RPMI7951 (cell line): Measurements from ENCODE around the gene MPPED2. TPM values are rescaled to one million over a fixed set of nuclear protein-coding genes. Genes with fewer than 3 reads are reported as not detected.

Experiments
- DNase-seq: peaks from one replicate; pipeline ENCODE4 v3.0.0-alpha.2; 2012; ENCODE audit warnings: low read depth
- total RNA-seq: library from RNA; depleted of rRNA; stranded (reverse); fragments of >200 nt; shearing (Covaris generic); gene quantifications from 2 replicates; pipeline ENCODE4 v1.2.3, GENCODE V29; 2014

Gene MPPED2
- total RNA-seq, 1 experiment from 2014 or later = not detected

DNA sequence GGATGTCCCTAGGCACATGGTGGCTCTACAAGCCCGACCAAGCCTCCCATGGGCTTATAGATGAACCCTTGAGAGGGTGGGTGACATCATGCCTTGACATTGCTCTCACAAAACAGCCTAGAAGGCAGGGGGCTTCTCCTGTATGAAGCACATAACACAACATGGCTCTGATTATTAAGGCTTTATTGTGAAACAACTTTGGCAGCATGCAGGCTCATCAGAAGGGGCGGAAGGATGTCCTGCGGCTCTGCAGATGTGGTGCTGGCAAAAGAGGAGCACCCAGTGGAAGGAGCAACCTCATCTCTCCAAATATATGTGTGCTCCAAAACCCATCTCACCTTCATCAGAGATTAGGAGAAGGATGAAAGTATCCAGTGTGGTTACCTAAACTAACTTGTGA lies 100.4 kb downstream of the MPPED2 start:
- DNase-seq = no peak

DNA sequence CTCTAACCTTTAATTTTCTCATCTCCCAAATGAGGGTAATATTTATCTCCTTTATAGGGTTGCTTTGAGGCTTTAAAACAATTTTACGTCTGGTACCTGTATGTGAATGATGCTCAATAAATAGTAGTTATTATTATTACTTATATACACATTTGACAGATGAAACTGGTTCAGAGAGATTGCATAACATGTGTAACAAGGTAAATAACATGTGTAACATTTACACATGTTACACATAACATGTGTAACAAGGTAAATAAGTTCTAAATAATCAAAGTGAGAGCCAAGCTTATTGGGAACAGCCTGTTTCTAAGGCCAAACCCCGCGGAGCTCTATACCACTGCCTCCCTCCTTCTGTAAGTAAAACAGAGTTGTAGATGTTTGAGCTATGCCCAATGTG lies 100.9 kb downstream of the MPPED2 start:
- DNase-seq = no peak

DNA sequence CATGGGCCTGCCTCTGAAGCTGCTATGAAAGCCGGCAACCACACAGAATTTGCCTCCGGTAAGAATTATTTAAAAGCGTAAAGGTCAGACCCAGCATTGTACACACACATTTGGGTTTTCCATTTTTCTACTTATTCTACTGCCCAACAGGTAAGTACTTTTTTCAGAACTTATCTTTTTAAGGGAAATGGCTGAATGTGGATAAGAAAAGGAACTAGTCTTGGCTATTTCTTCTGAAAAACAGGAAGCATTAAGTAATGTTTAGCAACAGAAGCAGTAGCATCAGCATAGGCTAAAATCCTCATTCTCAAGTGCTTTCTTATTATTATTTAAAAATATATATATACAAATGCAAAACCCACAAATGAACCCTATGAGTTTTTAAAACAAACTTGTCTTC lies 103.1 kb downstream of the MPPED2 start:
- no peak for DNase-seq

DNA sequence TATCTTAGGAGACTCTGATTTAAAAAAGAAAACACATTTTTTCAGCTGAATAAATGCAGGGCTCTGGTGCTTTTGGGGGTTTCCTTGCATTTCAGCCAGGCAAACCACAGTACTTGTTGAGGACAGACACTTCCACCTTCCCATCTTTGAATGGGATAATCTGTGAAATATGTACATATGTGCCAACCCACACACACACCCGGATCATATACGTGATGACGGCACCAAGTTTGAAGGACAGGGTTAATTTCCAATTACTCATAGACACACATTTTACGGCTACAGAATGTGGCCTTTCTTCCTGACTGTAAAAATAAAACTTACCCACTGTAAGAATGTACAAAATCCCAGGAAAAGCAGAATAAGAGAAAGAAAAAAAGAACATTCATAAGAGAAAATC lies 104.4 kb downstream of the MPPED2 start:
- no peak for DNase-seq

DNA sequence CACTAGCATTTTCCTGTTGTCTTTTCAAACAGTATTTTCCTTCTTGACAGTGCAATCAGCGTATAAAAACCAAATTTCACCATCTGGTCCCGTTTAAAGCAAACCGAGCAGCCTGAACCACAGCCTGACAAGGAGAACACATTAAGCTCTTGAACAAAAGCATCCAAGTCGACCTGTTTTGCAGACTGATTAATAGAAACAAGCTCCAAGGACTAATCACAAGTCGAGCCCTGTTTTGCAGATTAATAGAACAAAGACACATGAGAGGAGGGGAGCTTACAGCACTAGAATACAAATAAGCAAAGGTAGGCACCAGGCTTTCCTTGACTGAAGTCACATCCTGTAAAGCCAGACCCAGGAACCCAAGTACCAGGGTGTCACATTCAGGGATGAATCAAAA lies 104.8 kb downstream of the MPPED2 start:
- DNase-seq = no peak

DNA sequence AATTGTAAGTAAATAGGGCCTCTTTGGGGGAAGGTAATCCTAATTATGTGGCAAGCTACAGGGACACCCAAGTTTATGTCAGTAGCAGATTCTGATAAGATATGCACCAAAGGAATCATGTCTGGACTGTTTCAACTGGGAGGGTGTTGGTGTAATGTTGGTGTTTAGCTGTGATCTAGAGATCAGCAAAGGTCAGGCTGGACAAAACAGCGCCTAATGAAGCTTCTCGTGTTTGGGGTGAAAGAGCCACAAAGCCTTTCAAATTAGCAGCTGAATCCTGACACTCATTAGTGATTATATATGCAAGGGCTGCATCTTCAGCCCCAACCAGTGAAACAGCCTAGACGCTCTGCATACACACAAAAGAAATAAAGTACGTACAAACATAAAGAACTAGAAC lies 106.3 kb downstream of the MPPED2 start:
- no peak for DNase-seq

DNA sequence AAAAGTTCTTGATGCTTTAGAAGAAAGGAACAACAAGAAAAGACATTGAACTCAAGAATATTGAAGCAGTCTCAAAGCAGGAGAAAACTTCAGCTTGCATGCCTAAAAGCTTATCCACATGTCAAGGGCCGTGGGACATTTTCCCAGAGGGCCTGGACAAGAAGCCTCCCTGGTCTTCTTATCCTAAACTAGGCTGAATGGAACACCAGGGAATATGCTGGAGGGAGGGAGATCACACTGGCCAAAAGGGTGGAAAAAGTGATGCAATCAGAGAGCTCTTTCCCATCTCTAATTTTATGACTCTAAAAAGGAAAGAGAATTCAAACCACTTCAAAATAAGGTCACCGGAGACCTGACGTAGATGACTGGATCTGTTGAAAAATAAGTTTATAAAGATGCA lies 107.2 kb downstream of the MPPED2 start:
- no peak for DNase-seq

DNA sequence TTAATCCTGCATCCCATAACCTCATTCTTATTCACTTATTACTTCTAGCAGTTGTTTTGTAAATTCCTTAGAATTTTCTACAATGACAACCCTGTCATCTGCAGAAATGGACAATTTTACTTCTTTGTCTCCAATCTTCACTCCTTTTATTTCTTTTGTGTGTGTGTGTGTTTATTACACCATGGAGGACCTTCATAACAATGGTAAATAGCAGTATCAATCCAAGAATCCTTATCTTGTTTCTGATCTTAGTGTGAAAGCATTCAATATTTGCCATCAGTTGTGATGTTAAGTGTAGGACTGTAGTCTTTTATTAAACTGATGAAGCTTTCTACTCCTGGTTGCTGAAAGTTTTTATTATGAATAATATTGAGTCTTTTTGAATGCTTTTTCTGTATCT lies 109.1 kb downstream of the MPPED2 start:
- no peak for DNase-seq

DNA sequence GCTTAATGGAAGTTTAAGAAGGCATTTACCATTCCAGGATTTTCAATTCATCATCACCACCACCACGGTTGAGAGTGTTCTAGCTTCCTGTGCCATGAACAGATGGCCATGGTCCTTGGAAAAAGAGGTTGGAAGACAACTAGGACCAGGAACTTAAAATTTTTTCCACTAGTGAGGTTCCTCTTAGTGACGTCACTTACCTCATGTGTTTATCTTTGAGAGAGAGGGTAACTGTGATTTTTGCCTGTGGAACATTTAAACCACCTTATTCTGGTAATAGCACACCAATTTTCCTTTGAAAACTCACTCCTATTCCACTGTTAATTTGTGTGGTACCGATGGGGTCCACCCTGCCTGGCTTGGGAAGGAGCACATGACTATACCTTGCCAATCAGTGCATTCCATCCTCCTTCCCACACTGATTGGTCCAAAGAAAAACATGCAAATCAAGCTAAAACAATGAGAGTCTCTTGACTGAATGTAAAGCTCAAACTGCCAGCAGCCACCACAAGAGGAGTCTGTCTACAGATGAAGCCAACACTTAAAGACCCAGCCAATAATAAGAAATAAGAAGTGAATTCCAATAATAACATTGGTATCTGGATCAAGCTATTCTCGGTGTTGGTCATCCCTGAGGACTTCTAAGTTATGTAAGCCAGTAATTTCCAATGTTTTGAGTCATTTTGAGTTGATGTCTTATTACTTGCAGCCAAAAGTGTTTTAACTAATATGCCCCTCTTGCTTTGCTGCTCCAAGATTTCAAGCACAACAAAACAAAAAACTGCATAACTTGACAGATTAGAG lies 111.8 kb downstream of the MPPED2 start:
- DNase-seq = no peak

DNA sequence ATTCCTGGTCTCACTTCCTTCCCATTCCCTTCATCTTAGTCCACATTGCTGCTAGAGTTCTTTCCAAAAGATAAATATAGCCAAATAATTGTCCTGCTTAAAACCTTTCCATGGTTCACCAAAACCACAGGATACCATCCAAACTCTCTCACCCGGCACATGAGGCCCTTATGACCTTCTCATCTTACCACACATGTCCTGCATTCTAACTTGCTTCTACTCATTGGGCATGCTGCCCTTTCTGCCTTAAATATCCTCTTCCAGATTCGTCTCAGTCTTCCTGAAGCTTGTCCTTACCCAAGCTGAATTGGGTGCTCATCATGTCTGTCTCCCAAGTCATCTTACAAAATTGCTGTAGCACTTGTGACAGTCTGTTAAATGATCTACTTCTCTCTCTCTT lies 114.9 kb downstream of the MPPED2 start:
- no peak for DNase-seq

DNA sequence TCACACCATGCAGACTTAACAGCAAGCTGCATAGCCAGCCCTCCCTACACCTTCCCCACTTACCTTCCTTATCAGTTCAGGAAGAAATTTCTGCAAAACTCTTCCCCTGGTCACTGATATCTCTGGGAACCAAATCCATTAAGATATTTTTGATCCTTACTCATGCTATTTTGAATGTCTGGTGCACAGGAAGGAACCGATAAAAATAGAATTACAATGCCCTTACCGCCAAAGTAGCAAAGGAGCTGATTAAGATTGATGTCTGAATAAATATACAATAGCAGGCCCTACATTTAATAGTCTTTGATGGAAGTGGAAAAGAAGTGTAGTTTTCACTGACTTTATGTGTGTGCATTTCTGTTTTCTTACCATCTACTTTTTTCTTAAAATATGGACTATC lies 117.3 kb downstream of the MPPED2 start:
- no peak for DNase-seq

DNA sequence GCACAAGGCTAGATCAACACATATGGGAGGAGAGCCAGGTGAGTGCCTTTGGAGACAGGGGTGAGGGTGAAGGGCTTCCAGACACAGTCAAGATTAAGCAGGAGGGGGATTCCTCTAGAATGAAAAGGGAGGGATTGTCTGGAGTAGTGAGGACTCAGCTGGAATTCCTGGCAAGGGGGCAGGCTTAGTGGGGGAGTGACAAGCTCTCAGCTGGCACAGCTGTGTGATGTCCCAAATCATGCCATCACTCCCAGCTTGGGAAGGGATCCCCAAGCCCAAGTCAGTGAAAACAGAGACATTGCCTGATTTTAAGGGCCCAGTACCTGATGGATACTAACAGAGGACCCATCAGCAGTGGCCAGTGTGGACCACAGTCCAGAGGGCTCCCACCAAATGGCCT lies 119.0 kb downstream of the MPPED2 start:
- DNase-seq = no peak

DNA sequence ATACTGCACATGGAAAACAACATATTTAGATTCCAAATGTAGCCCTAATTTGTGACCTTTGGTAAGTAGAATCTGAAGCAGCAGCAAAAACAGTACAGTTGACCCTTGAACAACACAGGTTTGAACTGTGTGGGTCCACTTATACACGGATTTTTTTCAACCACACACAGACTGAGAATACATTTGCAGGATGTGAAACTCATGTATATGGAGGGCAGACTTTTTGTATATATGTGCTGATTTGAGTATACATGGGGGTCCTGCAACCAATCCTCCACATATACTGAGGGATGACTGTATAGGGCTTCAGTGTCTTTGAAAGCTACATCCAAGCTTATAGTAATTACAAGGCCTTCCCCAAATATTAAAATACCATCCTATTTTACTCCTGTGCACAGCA lies 120.5 kb downstream of the MPPED2 start:
- no peak for DNase-seq

DNA sequence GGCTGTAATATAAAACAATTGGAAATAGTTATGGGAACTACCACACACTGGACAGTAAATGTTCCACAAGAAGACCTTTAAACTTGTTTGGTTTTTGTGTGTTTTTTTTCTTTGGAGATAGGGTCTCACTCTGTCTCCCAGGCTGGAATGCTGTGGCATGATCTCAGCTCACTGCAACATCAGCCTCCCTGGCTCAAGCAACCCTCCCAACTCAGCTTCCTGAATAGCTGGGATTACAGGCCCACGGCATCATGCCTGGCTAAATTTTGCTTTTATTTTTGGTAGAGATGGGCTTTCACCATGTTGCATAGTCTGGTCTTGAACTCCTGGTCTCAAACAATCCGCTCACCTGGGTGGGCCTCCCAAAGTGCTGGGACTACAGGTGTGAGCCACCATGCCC lies 121.0 kb downstream of the MPPED2 start:
- no peak for DNase-seq

DNA sequence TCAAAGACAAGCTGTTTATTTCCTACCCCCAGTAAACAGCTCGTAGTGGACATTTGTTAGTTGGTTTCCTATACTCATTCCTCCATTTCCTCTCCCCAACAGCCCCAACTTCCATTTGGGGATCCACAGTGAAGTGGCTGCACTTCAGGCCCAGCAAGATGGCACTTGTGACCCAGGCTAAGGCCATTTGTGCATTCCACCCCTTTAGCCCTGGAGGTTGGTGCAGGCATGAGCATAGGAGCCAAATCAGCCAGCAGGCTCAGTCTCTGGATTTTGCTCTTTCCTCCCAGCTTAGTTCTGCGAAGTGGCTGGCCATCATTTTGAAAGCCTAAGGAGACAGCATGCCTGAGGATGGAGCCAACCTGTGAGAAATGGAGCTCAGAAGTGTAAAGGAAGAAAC lies 122.9 kb downstream of the MPPED2 start:
- no peak for DNase-seq

DNA sequence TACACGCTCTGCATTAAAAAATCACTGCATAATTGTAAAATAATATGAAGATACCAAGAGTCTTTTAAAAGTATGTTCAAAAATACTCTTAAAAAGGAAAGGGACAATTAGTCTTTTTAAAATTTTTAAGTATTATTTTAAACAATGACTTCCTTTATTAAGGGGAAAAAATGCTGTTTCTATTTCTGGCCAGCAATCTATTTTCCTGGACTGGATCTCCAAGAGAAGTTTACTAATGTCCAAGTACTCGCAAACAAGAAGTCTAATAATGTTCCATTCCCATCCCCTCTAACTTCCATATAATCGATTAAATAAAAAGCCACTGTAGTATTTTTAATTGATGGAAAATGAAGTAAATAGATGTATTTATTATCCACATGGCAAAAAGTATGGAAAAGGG lies 123.7 kb downstream of the MPPED2 start:
- DNase-seq = no peak

DNA sequence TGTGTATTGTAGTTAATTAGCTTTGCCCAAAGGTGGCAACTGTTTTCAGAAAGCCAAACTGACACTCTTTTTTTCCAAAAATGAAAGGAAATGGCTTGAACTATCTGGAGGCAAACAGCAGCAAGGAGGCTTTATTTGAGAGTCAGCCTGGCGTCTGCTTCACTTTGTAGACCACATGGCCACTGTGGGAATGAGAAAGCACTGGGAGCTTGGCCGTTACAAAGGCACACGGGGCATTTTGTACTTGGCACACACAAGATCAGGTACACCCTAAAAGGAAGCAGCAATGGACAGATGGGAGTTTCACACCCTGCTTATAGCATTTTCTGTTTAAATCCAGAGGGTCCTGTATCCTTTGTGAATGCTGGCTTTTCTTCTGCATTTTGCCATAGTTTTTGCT lies 126.3 kb downstream of the MPPED2 start:
- no peak for DNase-seq

DNA sequence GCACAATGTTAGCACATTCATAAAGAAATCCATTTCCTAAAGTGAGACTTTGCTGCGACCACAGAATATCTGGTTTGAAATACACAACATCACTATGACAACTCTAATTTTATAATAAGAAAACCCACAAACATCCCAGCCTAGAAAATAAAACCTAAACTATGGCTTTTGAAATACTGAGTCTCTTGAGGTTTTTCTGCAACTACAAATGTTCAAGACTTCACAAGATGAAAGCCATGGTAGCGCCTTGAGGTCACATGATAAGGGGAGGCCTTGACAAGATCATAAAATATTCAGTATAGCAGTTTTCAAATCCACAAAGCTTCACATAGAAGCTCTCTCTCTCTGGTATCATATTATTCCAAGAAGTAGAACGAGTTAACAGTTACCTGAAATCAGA lies 126.8 kb downstream of the MPPED2 start:
- DNase-seq = no peak

DNA sequence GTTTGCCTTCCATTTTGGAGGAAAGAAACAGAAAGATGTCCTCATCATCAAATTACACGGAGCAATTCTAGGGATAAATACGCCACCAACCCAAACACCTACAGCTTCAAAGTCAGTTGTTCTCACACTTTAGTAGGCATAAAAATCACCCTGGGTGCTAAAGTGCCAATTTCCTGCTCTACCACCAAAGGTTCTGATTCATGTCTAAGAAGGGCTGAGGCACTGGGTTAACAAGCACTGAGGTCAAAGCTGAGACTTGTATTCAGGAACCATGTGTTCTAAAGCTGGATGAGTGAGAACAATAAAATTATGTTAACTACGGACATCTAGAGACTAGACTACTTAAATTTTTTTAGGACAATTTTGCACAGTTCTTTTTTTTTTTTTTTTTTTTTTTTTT lies 127.6 kb downstream of the MPPED2 start:
- no peak for DNase-seq

DNA sequence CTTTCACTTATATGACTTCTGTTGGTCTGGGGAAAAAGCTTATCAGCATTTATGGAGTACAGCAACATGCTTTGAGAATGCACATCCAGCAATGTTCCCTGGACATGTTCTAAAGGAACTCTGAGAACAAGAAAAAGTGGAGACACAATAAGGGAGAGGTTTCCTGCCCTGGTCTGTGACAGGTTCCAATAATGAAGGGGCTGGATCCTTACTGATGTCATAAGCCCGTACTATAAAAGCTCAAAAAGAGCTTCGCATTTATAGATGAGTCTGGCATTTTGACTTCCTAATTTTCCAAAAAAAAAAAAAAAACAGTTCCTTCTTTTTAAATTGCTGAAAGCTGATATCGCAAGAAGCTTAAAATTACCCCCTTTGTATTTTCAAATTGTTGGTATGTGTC lies 129.1 kb downstream of the MPPED2 start:
- DNase-seq = no peak

DNA sequence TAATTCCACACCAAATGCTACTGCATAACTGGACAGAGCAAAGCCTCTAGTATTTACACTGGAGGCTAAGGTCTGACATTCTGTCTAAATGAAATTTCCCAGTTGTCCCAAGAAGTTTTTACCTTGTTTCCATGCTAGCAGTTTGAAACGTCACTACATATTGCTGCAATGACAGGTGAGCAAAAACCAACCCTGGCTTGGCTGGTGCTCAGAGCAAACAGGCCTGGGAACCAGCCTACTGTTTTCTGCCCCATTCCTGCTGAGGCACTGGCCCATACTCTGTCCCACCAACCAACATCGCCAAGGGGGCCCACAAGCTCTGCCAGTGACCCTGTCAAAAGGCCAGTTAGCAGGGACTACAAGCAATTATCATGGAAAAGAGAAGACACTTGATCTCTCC lies 131.1 kb downstream of the MPPED2 start:
- no peak for DNase-seq

DNA sequence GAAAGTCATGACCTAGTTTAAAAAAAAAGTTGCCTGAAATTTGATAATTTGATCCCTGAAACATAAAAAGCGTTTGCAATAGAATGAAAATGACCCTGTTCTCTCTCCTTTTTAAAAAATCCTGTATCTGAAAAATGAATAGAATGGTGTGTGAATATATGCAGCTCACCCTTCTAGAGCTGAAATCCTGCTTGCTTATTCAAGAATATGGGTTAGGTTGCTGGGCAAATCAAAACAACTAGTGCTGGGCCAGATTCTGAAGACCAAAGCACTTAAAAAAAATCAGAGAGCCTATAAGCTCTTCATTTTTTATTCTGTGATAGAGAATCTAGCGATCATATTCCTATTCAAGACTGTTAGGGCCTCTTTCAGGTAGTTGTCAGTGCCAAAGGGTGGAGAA lies 131.6 kb downstream of the MPPED2 start:
- DNase-seq = no peak

DNA sequence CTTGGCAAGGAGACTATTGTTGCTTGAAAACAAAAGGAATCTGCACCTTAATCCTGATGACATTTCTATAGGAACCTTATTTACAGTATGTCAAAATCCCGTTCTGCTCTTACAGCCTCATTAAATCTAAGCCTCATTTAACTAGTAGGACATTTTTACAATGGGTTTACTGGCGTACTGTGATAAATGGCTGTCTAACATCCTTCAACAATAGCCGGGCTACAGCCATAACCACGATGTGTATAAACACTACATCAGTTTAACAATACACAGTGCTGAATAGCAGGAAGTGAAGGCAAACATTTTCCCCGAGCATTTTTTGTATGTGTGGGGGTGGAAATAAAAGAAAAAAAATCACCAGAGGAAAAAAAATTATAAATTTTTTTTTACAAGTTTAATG lies 132.0 kb downstream of the MPPED2 start:
- no peak for DNase-seq

DNA sequence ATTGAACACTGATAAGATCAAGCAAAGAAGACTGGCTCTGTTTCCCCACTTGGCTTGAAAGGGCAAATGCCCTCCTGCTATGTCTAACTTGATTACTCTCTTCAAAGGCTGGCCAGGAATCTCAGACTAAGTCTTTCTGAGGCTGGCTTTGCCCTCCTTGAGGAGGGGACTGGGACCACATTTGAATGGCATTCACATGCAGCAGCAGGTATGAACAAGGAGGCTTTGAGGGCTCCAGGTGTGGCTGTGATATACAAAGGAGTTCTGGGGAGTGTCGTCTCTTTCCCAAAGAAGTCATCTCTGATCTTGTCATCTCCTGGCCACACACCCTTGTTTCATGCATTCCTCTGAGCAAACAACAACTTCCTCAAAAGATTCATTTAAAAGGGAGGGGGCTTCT lies 132.4 kb downstream of the MPPED2 start:
- DNase-seq = no peak
